SK-N-SH treated with all-trans-retinoic acid at 6 μM for 48 hours (cell line): Measurements from ENCODE around the gene FOXN3.

Source experiments
- ATAC-seq: fragments of 200-7000 bp; cut with Tn5 transposase; 3 replicates; pipeline ENCODE4 v1.9.1; 2020; ENCODE audit warnings: mild to moderate bottlenecking, moderate library complexity
- ARNTL ChIP-seq: fragments of 450-650 bp; formaldehyde crosslinking; IDR thresholded peaks from 2 replicates; pipeline ENCODE4 v1.5.0; 2020; ENCODE audit warnings: low read depth, mild to moderate bottlenecking, moderate library complexity, borderline replicate concordance
- CREB5 ChIP-seq: fragments of 250-450 bp; sonication (Bioruptor Pico); IDR thresholded peaks from 2 replicates; pipeline ENCODE4 v1.5.1; 2020; ENCODE audit warnings: low read depth, mild to moderate bottlenecking, moderate library complexity
- CSDC2 ChIP-seq: fragments of 250-450 bp; sonication (Bioruptor Pico); IDR thresholded peaks from 2 replicates; pipeline ENCODE4 v1.5.0; 2020; ENCODE audit warnings: mild to moderate bottlenecking, moderate library complexity
- CSRNP3 ChIP-seq: fragments of 250-450 bp; sonication (Bioruptor Pico); IDR thresholded peaks from 2 replicates; pipeline ENCODE4 v1.5.1; 2021; ENCODE audit warnings: mild to moderate bottlenecking, moderate library complexity
- GLIS3 ChIP-seq: fragments of 250-450 bp; sonication (Bioruptor Pico); IDR thresholded peaks from 2 replicates; pipeline ENCODE4 v1.5.0; 2020; ENCODE audit warnings: mild to moderate bottlenecking, moderate library complexity
- PATZ1 ChIP-seq: fragments of 250-450 bp; sonication (Bioruptor Pico); IDR thresholded peaks from 2 replicates; pipeline ENCODE4 v1.8.0; 2020; ENCODE audit warnings: mild to moderate bottlenecking, moderate library complexity, borderline replicate concordance
- POU6F1 ChIP-seq: fragments of 250-450 bp; sonication (Bioruptor Pico); IDR thresholded peaks from 2 replicates; pipeline ENCODE4 v1.8.0; 2021; ENCODE audit warnings: low read depth, mild to moderate bottlenecking, moderate library complexity, borderline replicate concordance
- PPARA ChIP-seq: fragments of 250-450 bp; sonication (Bioruptor Pico); IDR thresholded peaks from 2 replicates; pipeline ENCODE4 v1.5.0; 2020; ENCODE audit warnings: mild to moderate bottlenecking, borderline replicate concordance
- RARB ChIP-seq: fragments of 250-450 bp; sonication (Bioruptor Pico); IDR thresholded peaks from 2 replicates; pipeline ENCODE4 v1.8.0; 2021; ENCODE audit warnings: mild to moderate bottlenecking, moderate library complexity
- SNAI2 ChIP-seq: fragments of 250-450 bp; sonication (Bioruptor Pico); IDR thresholded peaks from 2 replicates; pipeline ENCODE4 v1.5.0; 2020; ENCODE audit warnings: mild to moderate bottlenecking, moderate library complexity
- TCF4 ChIP-seq: fragments of 250-450 bp; sonication (Bioruptor Pico); IDR thresholded peaks from 2 replicates; pipeline ENCODE4 v1.8.0; 2021; ENCODE audit warnings: mild to moderate bottlenecking, moderate library complexity, borderline replicate concordance
- TOX ChIP-seq: fragments of 250-450 bp; sonication (Bioruptor Pico); IDR thresholded peaks from 2 replicates; pipeline ENCODE4 v1.8.0; 2021; ENCODE audit warnings: mild to moderate bottlenecking, moderate library complexity, borderline replicate concordance
- TSHZ2 ChIP-seq: fragments of 250-450 bp; sonication (Bioruptor Pico); IDR thresholded peaks from 2 replicates; pipeline ENCODE4 v1.5.0; 2020; ENCODE audit warnings: mild to moderate bottlenecking, moderate library complexity
- ZC3H10 ChIP-seq: fragments of 250-450 bp; sonication (Bioruptor Pico); IDR thresholded peaks from 2 replicates; pipeline ENCODE4 v1.5.1; 2021; ENCODE audit warnings: mild to moderate bottlenecking, moderate library complexity
- ZFP3 ChIP-seq: fragments of 250-450 bp; sonication (Bioruptor Pico); IDR thresholded peaks from 2 replicates; pipeline ENCODE4 v1.5.0; 2020; ENCODE audit warnings: mild to moderate bottlenecking, moderate library complexity
- ZFP30 ChIP-seq: fragments of 450-650 bp; formaldehyde crosslinking; IDR thresholded peaks from 2 replicates; pipeline ENCODE4 v1.5.0; 2022; ENCODE audit warnings: mild to moderate bottlenecking, moderate library complexity
- ZNF565 ChIP-seq: fragments of 450-650 bp; formaldehyde crosslinking; conservative IDR thresholded peaks from 2 replicates; pipeline ENCODE4 v1.5.0; 2020; ENCODE audit warnings: low read depth, mild to moderate bottlenecking, moderate library complexity
- ZNF8 ChIP-seq: fragments of 450-650 bp; formaldehyde crosslinking; IDR thresholded peaks from 2 replicates; pipeline ENCODE4 v1.5.0; 2020; ENCODE audit warnings: mild to moderate bottlenecking, moderate library complexity

The FOXN3 gene

GRCh38 chr14:89182326-89182725, 234.7 kb downstream of the FOXN3 start:
- ATAC-seq, result no peak

DNA sequence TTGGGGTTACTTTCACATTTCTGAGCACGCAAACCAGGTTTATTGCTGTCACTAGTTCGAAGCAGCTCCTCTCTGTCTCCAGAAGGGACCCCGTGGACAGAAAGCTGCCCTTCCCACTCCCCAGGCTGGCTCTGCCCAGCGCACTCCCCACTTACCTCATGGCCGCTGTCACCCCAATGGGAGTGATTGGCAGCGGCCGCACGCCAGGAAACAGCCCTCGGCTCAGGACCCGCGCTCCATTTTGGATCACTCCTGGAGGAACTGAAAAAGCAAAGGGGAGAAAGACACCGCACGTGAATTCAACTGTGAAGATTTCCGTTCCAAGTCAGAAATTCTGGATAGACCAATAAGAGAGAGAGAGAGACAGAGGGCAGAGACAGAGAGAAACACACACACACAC, 236.5 kb downstream of the FOXN3 start:
- TF ChIP-seq TSHZ2 (CRISPR knock-in tag) (no peak), ZNF8 (CRISPR knock-in tag) (no peak), PPARA (no peak), ZFP3 (CRISPR knock-in tag) (no peak), CSDC2 (CRISPR knock-in tag) (no peak), ARNTL (CRISPR knock-in tag) (no peak), TOX (CRISPR knock-in tag) (no peak), GLIS3 (no peak), ZFP30 (CRISPR knock-in tag) (no peak), CREB5 (no peak), RARB (no peak), TCF4 (CRISPR knock-in tag) (no peak), ZC3H10 (CRISPR knock-in tag) (no peak), SNAI2 (CRISPR knock-in tag) (no peak), ZNF565 (CRISPR knock-in tag) (no peak), CSRNP3 (CRISPR knock-in tag) (no peak), POU6F1 (CRISPR knock-in tag) (no peak)

More at GRCh38 chr14:89182326-89182725, 234.7 kb downstream of the FOXN3 start:
- TF ChIP-seq ZNF8 (CRISPR knock-in tag), result 0 out of 2 replicates have a peak, but pooled peaks have one; percentile 25
- TF ChIP-seq PPARA, result no peak
- TF ChIP-seq GLIS3, result no peak
- peak; percentile 37; the same call in 1 of the 2 replicates for TF ChIP-seq TSHZ2 (CRISPR knock-in tag)
- peak; percentile 88 for TF ChIP-seq TCF4 (CRISPR knock-in tag)
- TF ChIP-seq CSRNP3 (CRISPR knock-in tag), result no peak
- no peak for TF ChIP-seq ZFP30 (CRISPR knock-in tag)

GRCh38 chr14:89179891-89180404, 237.1 kb downstream of the FOXN3 start:
- no peak for TF ChIP-seq PATZ1 (CRISPR knock-in tag)
- ATAC-seq, result no peak

More for the DNA sequence above, 236.5 kb downstream of the FOXN3 start:
- ATAC-seq, result no peak
